Karpas-422 (cell line): Measurements from ENCODE around the gene KRTAP12-4. TPM values are rescaled to one million over a fixed set of nuclear protein-coding genes. Genes with fewer than 3 reads are reported as not detected.
"Not testable (repeated sequence)": the region's sequence is repeated elsewhere in the genome, so short reads cannot be mapped to it uniquely, and the experiment has no call there.

Experiments
- DNase-seq: peaks from one replicate; pipeline ENCODE4 v3.0.0-alpha.2; 2015
- H2AFZ ChIP-seq: fragments of 200-600 bp; sonication (generic); 2 replicates; pipeline ENCODE4 v1.6.1; 2014; ENCODE audit warnings: antibody characterized with exemption, low read length, mixed read lengths
- H3K27ac ChIP-seq: fragments of 200-600 bp; sonication (generic); 2 replicates; pipeline ENCODE4 v1.5.1; 2014; ENCODE audit warnings: mild to moderate bottlenecking, low read length, moderate library complexity
- H3K27me3 ChIP-seq: fragments of 200-600 bp; sonication (generic); 2 replicates; pipeline ENCODE4 v1.6.1; 2014; ENCODE audit warnings: low read length, mixed read lengths
- H3K36me3 ChIP-seq: fragments of 200-600 bp; sonication (generic); 2 replicates; pipeline ENCODE4 v1.6.1; 2014; ENCODE audit warnings: low read length, mixed read lengths; ENCODE audit not compliant: insufficient read depth
- H3K4me1 ChIP-seq: fragments of 200-600 bp; sonication (generic); 2 replicates; pipeline ENCODE4 v1.6.1; 2014; ENCODE audit warnings: mild to moderate bottlenecking, low read length, mixed read lengths
- H3K4me2 ChIP-seq: fragments of 200-600 bp; sonication (generic); 2 replicates; pipeline ENCODE4 v1.6.1; 2014; ENCODE audit warnings: low read length, low read depth, mild to moderate bottlenecking; ENCODE audit not compliant: poor library complexity, severe bottlenecking
- H3K4me3 ChIP-seq: fragments of 200-600 bp; sonication (generic); 2 replicates; pipeline ENCODE4 v1.5.1; 2014; ENCODE audit warnings: mild to moderate bottlenecking, antibody characterized with exemption, low read length, mixed read lengths
- H3K79me2 ChIP-seq: fragments of 200-600 bp; sonication (generic); 2 replicates; pipeline ENCODE4 v1.6.1; 2014; ENCODE audit warnings: mild to moderate bottlenecking, low read length, mixed read lengths
- H3K9ac ChIP-seq: fragments of 200-600 bp; sonication (generic); 2 replicates; pipeline ENCODE4 v1.6.0; 2014; ENCODE audit warnings: low read length
- H3K9me2 ChIP-seq: fragments of 200-600 bp; sonication (generic), shearing (Covaris generic); replicated peaks from 2 replicates; pipeline ENCODE4 v1.6.0; 2014; ENCODE audit warnings: mild to moderate bottlenecking, low read length, moderate library complexity; ENCODE audit not compliant: insufficient read depth
- H3K9me3 ChIP-seq: fragments of 300-700, 200-600 bp; sonication (generic); 2 replicates; pipeline ENCODE4 v1.6.1; 2014; ENCODE audit warnings: low read length, mixed read lengths
- H4K20me1 ChIP-seq: fragments of 200-600 bp; sonication (generic); 2 replicates; pipeline ENCODE4 v1.6.1; 2014; ENCODE audit warnings: mild to moderate bottlenecking, antibody characterized with exemption, low read length, low read depth; ENCODE audit not compliant: insufficient read depth
- total RNA-seq: library from RNA; depleted of rRNA; stranded (reverse); fragments of >200 nt; shearing (Covaris generic); gene quantifications from 2 replicates; pipeline ENCODE4 v1.2.3, GENCODE V29; 2014; ENCODE audit warnings: low replicate concordance

KRTAP12-4 gene
- total RNA-seq, 1 experiment from 2014 or later = not detected

- no peaks in the 10 kb centered on the region for H4K20me1 ChIP-seq
- H2AFZ ChIP-seq = no peak within 1 kb of the TSS
- no peaks in the 10 kb centered on the region for H3K4me1 ChIP-seq
- H3K79me2 ChIP-seq = no peaks in the 10 kb centered on the region
- H3K4me3 ChIP-seq = no peak within 1 kb of the TSS
- no peak within 1 kb of the TSS for H3K9ac ChIP-seq
- no peaks in the 10 kb centered on the region for H3K27me3 ChIP-seq
- no peak within 1 kb of the TSS for H3K27ac ChIP-seq
- H3K9me3 ChIP-seq = peaks cover 17% of the 10 kb centered on the region
- DNase-seq = no peak
- no peaks in the 10 kb centered on the region for H3K9me2 ChIP-seq
- H3K4me2 ChIP-seq = no peak within 1 kb of the TSS
- no peaks in the 10 kb centered on the region for H3K36me3 ChIP-seq
Observed at GRCh38 chr21:44666401-44667320, 12.2 kb upstream of the KRTAP12-4 start, which contains the start of gene KRTAP12-2. Gene KRTAP12-2, minus strand, starts transcription at chr21:44666927. Its CDS starts 41 bp downstream, at chr21:44666886.

GRCh38 chr21:44664691-44665090, 10.2 kb upstream of the KRTAP12-4 start:
- no peak overlapping the region for H3K27ac ChIP-seq
- H3K4me2 ChIP-seq = no peak overlapping the region
- no peak overlapping the region for H3K4me3 ChIP-seq
- no peak overlapping the region for H3K9ac ChIP-seq
- H2AFZ ChIP-seq = no peak overlapping the region
- H3K27me3 ChIP-seq = no peaks in the 10 kb centered on the region
- no peaks in the 10 kb centered on the region for H3K79me2 ChIP-seq
- no peaks in the 10 kb centered on the region for H3K36me3 ChIP-seq
- DNase-seq = no peak
- no peaks in the 10 kb centered on the region for H3K4me1 ChIP-seq
- no peaks in the 10 kb centered on the region for H4K20me1 ChIP-seq
- H3K9me2 ChIP-seq = no peaks in the 10 kb centered on the region
- H3K9me3 ChIP-seq = peaks cover 8% of the 10 kb centered on the region; the same call in 1 of the 2 replicates

- H3K4me2 ChIP-seq, H2AFZ ChIP-seq, H3K9ac ChIP-seq, DNase-seq, H3K27ac ChIP-seq, H3K4me3 ChIP-seq, H3K9me2 ChIP-seq, H3K9me3 ChIP-seq, H3K79me2 ChIP-seq, H3K36me3 ChIP-seq, H4K20me1 ChIP-seq, H3K4me1 ChIP-seq, H3K27me3 ChIP-seq: not testable (repeated sequence)
Observed at GRCh38 chr21:44661567-44661966, 7.1 kb upstream of the KRTAP12-4 start.

GRCh38 chr21:44658913-44659595, 4.6 kb upstream of the KRTAP12-4 start:
- Histone ChIP-seq H3K79me2 (no peaks in the 10 kb centered on the region), H4K20me1 (no peaks in the 10 kb centered on the region), H3K4me3 (no peak overlapping the region), H3K27me3 (no peaks in the 10 kb centered on the region), H3K27ac (no peak overlapping the region), H3K9me2 (no peaks in the 10 kb centered on the region), H3K4me1 (no peaks in the 10 kb centered on the region), H2AFZ (no peak overlapping the region), H3K9me3 (peaks cover 8% of the 10 kb centered on the region; the same call in 1 of the 2 replicates), H3K36me3 (no peaks in the 10 kb centered on the region), H3K4me2 (no peak overlapping the region), H3K9ac (no peak overlapping the region)
- DNase-seq = no peak

- Histone ChIP-seq H3K4me2 (no peak overlapping the region), H3K4me1 (no peaks in the 10 kb centered on the region), H3K79me2 (no peaks in the 10 kb centered on the region), H3K27ac (no peak overlapping the region), H3K36me3 (no peaks in the 10 kb centered on the region), H3K27me3 (no peaks in the 10 kb centered on the region), H3K9me3 (0 out of 2 replicates have a peak, but pooled peaks cover 4% of the 10 kb centered on the region), H3K9me2 (no peaks in the 10 kb centered on the region), H4K20me1 (no peaks in the 10 kb centered on the region), H2AFZ (no peak overlapping the region), H3K4me3 (no peak overlapping the region), H3K9ac (no peak overlapping the region)
- no peak for DNase-seq
Observed at GRCh38 chr21:44658541-44658910, 4.1 kb upstream of the KRTAP12-4 start.

GRCh38 chr21:44657635-44658540, 3.4 kb upstream of the KRTAP12-4 start, which contains the start of gene KRTAP12-3:
Gene KRTAP12-3, plus strand, starts transcription at chr21:44657932. Its CDS starts 48 bp downstream, at chr21:44657980.
- no peak within 1 kb of the TSS for H3K4me3 ChIP-seq

GRCh38 chr21:44656868-44657267, 2.4 kb upstream of the KRTAP12-4 start:
- no peak overlapping the region for H3K4me3 ChIP-seq
- no peaks in the 10 kb centered on the region for H3K79me2 ChIP-seq
- H4K20me1 ChIP-seq = no peaks in the 10 kb centered on the region
- H3K27me3 ChIP-seq = no peaks in the 10 kb centered on the region
- no peak overlapping the region for H3K4me2 ChIP-seq
- no peak overlapping the region for H2AFZ ChIP-seq
- no peaks in the 10 kb centered on the region for H3K9me3 ChIP-seq
- H3K36me3 ChIP-seq = no peaks in the 10 kb centered on the region
- H3K27ac ChIP-seq = no peak overlapping the region
- DNase-seq = no peak
- H3K9ac ChIP-seq = no peak overlapping the region
- H3K9me2 ChIP-seq = no peaks in the 10 kb centered on the region
- H3K4me1 ChIP-seq = no peaks in the 10 kb centered on the region

More at GRCh38 chr21:44657635-44658540, 3.4 kb upstream of the KRTAP12-4 start, which contains the start of gene KRTAP12-3:
- no peak within 1 kb of the TSS for H3K4me2 ChIP-seq
- H2AFZ ChIP-seq = no peak within 1 kb of the TSS
- no peaks in the 10 kb centered on the region for H3K4me1 ChIP-seq
- no peak within 1 kb of the TSS for H3K27ac ChIP-seq
- H3K9me2 ChIP-seq = no peaks in the 10 kb centered on the region
- H3K27me3 ChIP-seq = no peaks in the 10 kb centered on the region
- H3K9ac ChIP-seq = no peak within 1 kb of the TSS
- H4K20me1 ChIP-seq = no peaks in the 10 kb centered on the region
- no peaks in the 10 kb centered on the region for H3K9me3 ChIP-seq
- no peak for DNase-seq
- no peaks in the 10 kb centered on the region for H3K79me2 ChIP-seq
- H3K36me3 ChIP-seq = no peaks in the 10 kb centered on the region
